Activated T-helper 9 cell treated with anti-CD3 and anti-CD28 coated beads, Interleukin-2, amount 50 U/mL, for 16 hours (primary cell): ENCODE results near the gene KCNMB1.

ENCODE experiments used
- DNase-seq: peaks from one replicate; pipeline ENCODE4 v3.0.0-alpha.2; 2020; ENCODE audit warnings: low read depth

The KCNMB1 gene

DNA sequence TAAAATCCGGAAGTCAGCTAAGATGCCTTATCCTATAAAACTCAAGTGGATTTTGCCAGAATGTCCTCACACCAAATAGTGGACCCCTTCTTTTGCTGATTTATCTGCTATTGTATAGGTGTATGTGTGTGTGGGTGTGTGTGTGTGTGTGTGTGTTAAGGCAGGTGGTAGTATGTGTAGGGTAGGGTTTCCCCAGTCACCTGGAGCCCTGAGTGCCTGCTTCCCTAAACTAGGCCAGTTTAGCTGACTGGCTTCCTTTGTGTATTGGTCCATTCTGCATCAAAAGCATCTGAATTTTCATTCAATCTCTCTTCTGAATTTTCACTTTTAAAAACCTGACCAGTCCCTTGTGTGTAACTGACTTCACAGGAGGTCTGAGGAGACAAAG, 49.4 kb downstream of the KCNMB1 start:
- DNase-seq = no peak

DNA sequence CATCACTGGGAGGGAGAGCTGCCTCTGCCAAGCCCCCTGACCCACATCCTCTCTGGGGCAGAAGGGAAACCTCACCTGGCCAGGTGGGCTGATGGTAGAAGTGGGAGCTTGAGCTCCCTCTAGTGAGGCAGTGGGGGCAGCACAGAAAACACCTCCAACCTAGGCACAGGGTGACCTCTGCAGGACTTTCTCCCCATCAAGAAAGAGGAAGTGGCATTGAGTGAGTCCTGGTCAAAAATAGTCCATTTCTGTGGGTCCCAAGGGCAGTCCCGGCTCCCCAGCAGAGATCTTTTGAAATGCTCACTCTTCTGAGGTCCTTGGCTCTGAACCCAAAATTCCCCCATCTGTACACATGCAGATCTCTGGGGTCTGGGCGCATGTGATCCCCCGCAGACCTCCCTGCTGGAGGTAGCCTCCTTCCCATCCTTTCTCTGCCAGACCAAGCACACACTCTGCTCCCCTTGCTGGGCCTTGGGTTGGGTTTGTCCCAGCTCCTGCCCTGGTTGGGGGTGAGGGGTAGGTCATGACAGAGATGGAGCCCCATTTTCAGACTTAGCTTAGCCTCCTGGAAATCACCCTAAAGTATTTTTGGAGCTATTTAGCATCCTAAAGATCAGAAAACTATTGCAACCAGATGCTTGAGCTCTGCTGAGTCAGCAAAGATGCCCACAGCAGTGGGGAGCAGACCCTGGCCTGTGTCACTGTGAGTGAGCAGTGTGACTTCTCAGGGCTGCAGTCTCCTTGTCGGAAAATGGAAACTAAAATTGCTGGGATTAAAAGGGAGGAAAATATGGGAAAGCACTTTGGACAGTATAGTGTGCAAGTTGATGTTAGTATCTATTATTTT, 50.0 kb downstream of the KCNMB1 start:
- DNase-seq = peak; percentile 54

GRCh38 chr5:170338291-170338690, 50.9 kb downstream of the KCNMB1 start:
- no peak for DNase-seq

DNA sequence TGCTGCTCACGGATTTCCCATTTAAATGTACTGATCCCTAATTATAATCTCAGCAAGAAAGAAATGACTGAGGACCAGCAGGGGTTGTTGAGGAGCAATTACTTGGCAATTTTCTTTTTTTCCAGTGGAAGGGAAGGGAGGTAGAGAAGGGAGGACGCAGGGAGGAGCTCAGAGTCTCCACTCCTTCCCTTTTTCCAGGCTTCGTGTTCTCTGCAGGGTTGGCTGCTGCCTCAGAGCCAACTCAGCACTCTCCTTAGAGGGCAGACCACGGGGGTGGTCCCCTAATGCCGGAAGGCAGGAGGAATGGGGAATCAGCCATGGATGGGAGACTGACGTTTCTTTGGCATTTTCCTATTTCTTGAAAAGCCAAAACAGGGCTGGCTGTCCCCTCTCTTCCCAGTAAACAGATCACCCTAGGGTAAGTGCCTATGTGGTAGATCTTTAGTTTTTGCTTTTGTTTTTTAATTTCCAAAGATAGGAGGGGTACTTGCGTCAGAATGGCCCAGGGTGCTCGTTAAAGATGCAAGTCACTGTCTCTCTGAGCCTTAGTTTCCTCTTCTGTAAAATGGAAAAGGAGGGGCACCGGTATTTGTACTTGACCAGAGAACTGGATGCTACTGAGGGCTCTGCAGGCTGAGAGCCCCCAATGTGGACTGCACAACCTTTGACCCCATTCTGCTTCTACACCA, 52.0 kb downstream of the KCNMB1 start:
- no peak for DNase-seq

- no peak for DNase-seq
These were observed 53.1 kb downstream of the KCNMB1 start for GRCh38 chr5:170336065-170336464.

- DNase-seq = no peak
These were observed 54.5 kb downstream of the KCNMB1 start for GRCh38 chr5:170334626-170335025.

DNA sequence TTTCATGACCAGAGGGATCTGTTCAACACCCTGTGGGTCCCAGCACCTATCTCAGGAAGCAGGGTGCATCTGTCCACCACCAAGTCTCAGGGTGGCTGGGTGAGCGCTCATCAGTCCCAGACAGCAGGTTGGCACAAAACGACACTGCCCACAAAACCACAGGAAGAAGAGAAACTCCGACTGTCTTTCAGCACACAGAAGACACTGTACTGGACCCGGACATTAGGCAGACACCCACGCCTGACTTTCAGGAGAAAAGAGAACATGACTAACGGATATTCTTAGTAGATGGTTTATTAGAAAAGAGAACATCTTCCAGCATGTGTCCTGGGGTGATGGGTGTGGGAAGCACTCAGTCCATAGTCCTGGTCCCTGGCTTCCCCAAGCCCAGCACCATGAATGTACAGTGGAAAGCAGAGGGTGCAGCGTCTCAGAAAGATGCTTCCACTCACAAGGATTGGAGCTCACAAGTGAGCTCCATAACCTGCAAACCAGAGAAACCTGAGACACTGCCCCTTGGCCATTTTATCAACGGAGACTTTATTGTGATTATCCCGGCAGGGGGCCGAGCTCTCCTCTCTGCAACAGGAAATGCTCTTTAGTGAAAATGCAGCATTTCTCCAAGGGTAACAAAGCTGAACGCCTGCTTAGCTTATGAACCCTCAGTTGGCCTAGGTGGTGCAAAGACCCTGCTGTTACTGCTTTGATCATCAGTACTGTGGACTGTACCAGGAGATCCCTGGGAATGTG, 55.8 kb downstream of the KCNMB1 start:
- peak; percentile 47 for DNase-seq

GRCh38 chr5:170332058-170332457, 57.1 kb downstream of the KCNMB1 start:
- DNase-seq = no peak

DNA sequence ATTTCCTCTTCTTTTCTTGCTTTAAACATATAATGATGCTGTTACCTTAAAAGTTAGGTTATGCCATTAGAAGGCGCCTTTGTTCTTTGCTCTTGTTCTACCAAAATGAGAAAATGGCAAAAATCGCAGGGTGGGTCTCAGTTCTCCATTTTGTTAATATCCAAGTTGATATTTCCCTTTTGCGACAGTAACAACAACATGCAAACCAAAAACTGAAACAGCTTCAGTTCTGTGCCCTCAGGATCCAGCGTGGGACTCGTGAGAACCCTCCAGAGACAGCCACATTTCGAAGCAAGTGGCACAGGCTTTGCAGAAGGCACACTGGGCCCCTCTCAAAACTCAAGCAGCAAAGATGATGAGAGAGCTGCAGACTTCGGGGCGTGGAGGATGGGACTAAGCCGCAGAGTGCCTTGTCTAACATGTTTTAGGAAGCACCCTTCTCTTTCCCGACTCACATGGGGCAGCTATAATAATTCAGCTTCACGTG, 58.6 kb downstream of the KCNMB1 start:
- DNase-seq = no peak

GRCh38 chr5:170329524-170329923, 59.6 kb downstream of the KCNMB1 start:
- DNase-seq = no peak

DNA sequence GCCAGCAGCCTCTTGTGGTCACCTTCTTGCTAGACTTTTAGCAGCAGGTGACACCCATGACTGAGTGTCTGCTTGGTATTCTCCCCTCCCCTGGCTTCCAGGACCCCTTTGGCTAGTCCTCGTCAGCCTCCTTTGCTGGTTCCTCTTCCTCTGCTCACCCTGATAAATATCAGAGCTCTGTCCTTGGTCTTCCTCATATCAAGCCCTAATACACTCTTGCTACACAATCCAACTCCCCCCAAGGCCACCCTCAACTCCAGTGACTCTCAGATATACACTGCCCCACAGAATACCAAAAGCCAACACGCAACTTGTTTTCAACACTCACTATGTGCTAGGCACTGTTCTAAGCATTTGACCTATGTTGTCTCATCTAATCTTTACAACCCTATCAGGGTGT, 61.3 kb downstream of the KCNMB1 start:
- no peak for DNase-seq

DNA sequence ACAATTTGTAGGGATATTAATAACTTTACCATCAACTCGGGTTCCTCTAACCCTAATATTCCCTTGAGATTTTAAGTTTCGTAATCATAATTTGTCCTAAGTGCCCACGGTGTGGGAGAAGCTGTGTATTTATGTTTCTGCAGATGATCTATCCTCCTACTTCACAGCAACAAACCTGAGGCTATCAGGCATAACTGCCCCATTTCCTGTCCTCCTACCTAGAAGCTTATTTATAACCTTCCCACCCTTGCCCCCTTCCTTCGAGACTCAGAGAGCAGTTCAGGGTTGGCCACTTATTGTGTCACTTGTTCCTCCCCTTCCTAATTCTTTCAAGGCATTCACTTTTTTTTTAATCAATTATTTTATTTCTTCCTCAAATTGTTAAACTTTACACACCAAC, 62.0 kb downstream of the KCNMB1 start:
- no peak for DNase-seq
